Activated CD4-positive, alpha-beta T cell treated with anti-CD3 and anti-CD28 coated beads for 48 hours (primary cell): Measurements from ENCODE around the gene STIMATE.
A peak's percentile ranks its signal among the peaks of the same experiment; 100 is the strongest.

Source experiments
- DNase-seq: peaks from one replicate; pipeline ENCODE4 v3.0.0-alpha.2; 2020

STIMATE gene

DNA sequence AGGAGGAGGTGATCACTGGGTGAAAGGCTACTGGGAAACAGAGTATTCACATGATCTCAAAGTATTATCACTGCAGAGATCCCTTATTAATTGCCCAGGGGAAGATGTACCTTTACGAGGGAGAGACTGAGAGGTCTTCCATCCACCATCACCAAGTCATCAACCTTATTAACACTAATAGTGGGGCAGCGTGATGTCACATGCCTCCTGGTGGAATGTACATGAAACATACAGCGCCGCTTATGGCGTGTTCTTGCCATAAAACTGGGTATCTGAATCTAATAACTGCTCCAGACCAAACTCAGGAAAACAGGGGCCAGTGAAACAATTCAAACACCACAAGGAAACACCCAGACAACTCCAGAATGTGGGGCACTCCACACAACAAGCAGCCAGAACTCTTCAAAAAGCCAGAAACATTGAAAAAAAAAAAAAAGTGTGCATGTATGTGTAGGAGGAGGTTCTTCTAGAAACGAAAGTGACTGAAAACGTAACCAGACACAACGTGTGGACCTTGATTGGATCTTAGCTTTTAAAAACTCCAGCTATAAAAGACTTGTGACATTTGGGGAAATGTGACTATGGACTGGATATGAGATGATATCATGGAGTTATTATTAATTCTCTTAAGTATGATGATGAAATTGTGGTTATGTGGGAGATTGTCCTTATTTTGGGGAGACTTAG, 4.6 kb downstream of the STIMATE start:
- DNase-seq = no peak

- no peak for DNase-seq
Measured at GRCh38 chr3:52892290-52892624, 5.1 kb downstream of the STIMATE start.

GRCh38 chr3:52891615-52892081, 5.7 kb downstream of the STIMATE start:
- DNase-seq = no peak

DNA sequence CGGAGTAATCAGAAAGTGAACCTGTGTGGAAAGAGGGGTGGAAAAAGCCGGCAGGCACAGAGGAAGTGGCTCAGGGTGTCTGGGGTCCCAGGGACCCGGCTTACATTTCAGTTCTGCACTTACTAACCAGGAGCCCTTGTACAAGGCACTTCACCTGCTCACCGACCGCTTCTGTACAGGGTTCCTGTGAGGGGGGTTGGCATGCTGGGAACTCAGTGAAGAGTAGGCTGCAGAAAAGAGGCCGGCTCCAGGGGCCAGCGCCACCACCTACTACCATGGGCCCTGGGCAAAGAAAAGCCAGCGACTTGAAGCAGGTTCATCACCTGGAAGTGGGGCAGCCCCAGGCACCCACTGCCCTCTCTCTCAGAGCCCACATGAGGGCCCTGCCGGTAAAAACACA, 6.2 kb downstream of the STIMATE start:
- peak; percentile 66 for DNase-seq

GRCh38 chr3:52890735-52891134, 6.6 kb downstream of the STIMATE start:
- DNase-seq = peak; percentile 59

DNA sequence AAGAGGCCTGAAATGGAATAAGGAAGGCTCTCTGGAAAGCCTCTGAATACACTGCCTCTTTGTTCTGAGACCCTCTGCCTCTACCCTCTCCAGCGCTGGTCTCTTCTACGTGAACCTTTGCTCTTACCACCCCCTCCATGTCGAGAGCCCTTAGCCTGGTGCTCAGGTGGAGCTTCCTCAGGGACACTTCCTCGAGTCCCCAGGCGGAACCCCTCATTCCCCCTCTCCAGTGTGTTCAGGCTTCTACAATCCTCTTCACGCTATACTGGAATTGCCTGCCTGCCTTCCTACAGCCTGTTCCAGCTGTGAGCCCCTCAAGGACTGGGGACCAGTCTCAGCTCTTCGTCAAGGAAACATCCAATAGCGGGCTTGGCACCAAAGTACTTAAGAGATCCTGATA, 7.4 kb downstream of the STIMATE start:
- no peak for DNase-seq

DNA sequence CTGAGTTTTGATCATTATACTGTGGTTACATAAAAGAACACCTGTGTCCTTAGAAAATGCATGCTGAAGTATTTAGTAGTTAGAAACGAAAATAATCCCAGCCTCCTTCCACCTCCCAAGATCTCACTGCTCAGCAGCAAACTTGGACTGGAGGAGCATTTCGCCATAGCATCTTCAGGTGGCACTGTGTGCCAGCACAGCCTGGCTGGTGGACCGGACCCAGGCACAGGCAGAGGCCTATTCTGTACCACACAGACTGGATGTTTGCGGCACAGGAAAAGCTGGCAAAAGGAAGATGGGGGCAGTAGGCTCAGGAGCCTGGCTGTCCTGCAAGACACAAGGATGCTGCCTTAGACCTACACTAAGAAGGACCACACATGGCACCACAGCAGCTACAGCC, 10.2 kb downstream of the STIMATE start:
- no peak for DNase-seq

DNA sequence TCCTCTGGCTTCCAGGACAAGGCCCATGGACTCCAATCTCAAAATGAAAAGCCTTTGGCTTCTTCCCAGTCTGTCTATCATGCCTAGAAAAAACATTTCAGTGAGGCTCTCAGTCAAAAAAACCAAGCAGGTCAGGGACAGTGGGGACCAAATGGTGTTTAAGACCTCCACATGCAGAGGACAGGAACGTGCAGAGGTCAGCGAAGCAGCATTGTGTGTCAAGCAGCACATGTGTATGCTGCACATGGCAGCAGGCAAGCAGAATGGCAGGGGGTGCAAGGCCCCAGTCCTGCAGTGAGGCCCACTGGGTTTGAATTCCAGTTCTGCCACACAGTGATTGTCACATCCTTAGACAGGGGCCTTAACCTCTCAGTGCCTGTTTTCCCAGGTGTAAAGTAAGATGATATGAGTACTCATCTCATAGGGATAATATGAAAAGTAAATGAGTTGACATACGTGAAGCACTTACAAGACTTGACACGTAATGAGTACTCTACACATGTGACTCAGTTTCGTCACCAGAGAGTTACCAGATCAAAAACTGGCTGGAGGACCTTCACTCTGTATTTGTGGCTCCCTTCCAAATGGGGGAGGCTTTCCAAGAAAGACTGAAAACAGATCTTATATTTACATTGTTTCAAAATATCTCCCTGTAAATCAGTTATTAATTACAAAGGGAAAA, 11.2 kb downstream of the STIMATE start:
- no peak for DNase-seq

GRCh38 chr3:52882377-52882776, 15.0 kb downstream of the STIMATE start:
- no peak for DNase-seq

DNA sequence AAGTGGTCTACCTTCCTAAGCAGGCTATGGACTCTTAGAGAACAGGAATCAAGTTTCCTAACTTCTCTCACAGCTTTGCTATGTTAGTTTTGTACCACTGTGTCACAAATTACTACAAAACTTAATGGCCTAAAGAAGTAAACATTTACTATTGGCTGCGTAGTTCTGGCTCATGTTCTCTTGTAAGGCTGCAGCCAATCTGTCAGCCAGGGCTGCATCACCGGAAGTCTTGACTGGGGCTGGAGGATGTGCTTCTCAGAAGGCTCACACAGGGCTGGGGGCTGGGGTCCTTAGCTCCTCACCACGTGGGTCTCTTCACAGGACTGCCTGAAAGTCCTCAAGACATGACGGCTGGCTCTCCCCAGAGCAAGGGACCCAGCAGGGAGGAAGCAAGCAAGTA, 15.5 kb downstream of the STIMATE start:
- DNase-seq = no peak

GRCh38 chr3:52880474-52880873, 16.9 kb downstream of the STIMATE start:
- no peak for DNase-seq

GRCh38 chr3:52880047-52880446, 17.3 kb downstream of the STIMATE start:
- no peak for DNase-seq

DNA sequence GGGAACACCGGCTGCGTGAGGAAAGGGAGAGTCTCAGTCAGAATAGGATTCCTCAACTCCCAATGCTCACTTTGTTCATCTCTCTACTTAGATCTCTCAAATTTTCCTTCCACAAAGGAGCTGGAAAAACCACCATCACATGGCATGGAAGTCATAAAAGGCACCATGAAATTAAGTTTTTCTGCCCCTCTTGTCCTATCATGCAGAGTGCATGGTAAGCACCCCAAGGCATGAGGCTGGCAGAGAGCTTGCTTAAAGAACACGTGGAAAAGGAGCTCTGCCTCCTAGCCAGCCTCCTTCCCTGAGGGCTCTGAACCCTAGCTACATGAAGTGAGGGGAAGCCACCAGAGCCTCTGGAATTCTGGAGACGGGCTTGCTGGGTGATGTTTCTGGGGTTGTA, 17.8 kb downstream of the STIMATE start:
- DNase-seq = no peak

DNA sequence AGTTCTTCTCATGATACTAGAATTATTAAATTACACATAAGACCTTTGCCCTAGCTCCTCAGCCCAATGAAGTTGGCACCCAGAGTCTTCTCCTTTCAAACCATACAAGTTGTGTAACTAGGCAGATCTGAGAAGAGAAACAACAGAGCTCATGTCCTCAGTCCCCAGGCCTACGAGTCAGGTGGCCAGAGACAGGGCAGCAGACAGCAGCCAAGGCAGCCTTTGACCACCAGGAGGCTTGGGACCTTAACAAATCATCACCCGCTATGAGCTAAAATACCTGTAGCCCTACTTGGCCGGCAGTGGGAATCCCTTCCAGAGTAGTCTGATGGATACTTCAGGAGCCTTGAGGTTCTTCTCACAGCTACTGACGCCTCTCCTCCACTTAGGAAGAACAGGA, 18.3 kb downstream of the STIMATE start:
- no peak for DNase-seq

GRCh38 chr3:52877085-52877484, 20.3 kb downstream of the STIMATE start:
- DNase-seq = no peak

- DNase-seq = no peak
Measured at GRCh38 chr3:52874864-52875587, 22.3 kb downstream of the STIMATE start.

- no peak for DNase-seq
Measured at GRCh38 chr3:52874160-52874701, 23.1 kb downstream of the STIMATE start.

GRCh38 chr3:52873433-52874159, 23.8 kb downstream of the STIMATE start:
- DNase-seq = no peak

- DNase-seq = no peak
Measured at GRCh38 chr3:52872245-52872644, 25.1 kb downstream of the STIMATE start.

DNA sequence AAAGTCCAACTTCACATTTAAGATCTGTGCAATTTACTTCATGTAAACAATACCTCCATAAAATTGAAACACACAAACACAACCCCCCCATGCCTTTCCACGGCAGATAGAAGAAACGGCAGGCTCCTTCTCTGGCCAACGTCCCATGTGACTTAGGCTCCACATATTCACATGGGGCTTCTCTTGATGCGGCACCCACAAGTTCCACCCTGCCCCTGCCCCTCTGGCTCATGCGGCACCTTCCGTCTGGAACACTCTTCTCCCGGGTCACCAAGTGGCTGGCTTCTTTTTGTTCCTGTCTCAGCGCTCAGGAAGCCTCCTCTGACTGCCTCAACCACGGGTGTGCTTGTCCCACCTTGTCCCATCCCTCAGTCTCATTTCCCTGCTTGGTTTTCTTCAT, 25.6 kb downstream of the STIMATE start:
- no peak for DNase-seq

DNA sequence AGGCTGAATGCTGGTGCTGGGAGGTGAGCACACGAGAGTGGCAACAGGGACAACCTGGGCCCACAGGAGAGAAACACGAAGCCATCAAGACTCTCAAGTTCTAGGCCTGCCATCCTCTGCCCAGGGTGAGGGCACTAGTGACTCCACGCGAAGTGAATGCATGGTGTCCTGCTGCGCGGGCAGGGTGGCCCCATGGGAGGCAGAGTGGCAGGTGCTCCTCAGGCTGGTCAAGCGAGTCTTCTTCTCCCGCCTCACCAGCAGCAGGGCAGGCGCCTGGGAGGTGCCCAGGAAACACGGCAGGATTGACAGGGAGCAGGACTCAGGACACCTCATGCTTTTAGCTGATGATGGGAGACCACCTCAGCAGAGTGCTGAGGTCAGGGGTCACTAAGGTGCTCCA, 26.9 kb downstream of the STIMATE start:
- DNase-seq = no peak

DNA sequence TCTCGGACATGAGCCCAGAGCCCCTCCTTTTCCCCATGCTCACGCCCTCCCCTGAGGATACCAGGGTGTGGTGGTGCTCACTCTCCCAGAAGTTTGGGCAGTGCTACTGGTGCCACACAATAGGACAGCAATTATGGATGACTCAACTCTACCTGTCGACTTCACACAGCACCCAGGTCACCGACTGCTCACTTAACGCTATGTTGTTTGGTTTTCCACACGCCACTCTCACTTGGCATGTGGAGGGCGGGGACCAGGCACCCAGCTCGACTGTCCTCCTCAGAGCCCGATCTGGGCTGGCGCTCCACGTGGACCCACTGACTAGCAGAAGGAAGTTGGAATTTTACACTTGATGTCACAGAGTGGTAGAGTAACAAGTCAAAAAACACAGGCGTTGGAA, 30.9 kb downstream of the STIMATE start:
- no peak for DNase-seq

- DNase-seq = no peak
Measured at GRCh38 chr3:52865994-52866393, 31.4 kb downstream of the STIMATE start.
